HCT116 (cell line): ENCODE results near the gene SMPDL3A.

ENCODE experiments used
- CTCF ChIP-seq, 3 experiments: fragments of 200-600 bp in 1 of 3; sonication (generic) in 1 of 3; IDR thresholded peaks in 2 of 3; conservative IDR thresholded peaks in 1 of 3; 2 replicates each; pipeline ENCODE4 v1.5.1; 2012 to 2017; ENCODE audit warnings: low read depth in 2 of 3, low read length in 2 of 3, antibody characterized with exemption in 1 of 3, borderline replicate concordance in 1 of 3, control low read depth in 1 of 3, mild to moderate bottlenecking in 1 of 3, mixed read lengths in 1 of 3, mixed run types in 1 of 3, moderate library complexity in 1 of 3; ENCODE audit not compliant: insufficient read depth in 1 of 3
- EZH2 ChIP-seq: fragments of 200-600 bp; sonication (generic); IDR thresholded peaks from 2 replicates; pipeline ENCODE4 v1.6.1; 2017; ENCODE audit warnings: antibody characterized with exemption, mixed run types
- EZH2phosphoT487 ChIP-seq: fragments of 200-600 bp; IDR thresholded peaks from 2 replicates; pipeline ENCODE4 v1.6.1; 2018; ENCODE audit warnings: antibody characterized with exemption, borderline replicate concordance
- POLR2A ChIP-seq: IDR thresholded peaks from 2 replicates; pipeline ENCODE4 v1.7.0; 2011; ENCODE audit warnings: borderline replicate concordance; ENCODE audit not compliant: insufficient read depth, insufficient read length; ENCODE audit errors: extremely low read depth
- POLR2AphosphoS5 ChIP-seq: IDR thresholded peaks from 2 replicates; pipeline ENCODE4 v1.6.1; 2011; ENCODE audit warnings: mild to moderate bottlenecking, low read depth, low read length, moderate library complexity
- REST ChIP-seq: IDR thresholded peaks from 2 replicates; pipeline ENCODE4 v1.6.1; 2012; ENCODE audit warnings: low read depth
- SP1 ChIP-seq: IDR thresholded peaks from 2 replicates; pipeline ENCODE4 v1.6.1; 2012; ENCODE audit warnings: low read depth
- YY1 ChIP-seq: IDR thresholded peaks from 2 replicates; pipeline ENCODE4 v1.6.1; 2011; ENCODE audit warnings: low read length, low read depth, moderate library complexity, mild to moderate bottlenecking; ENCODE audit not compliant: insufficient replicate concordance; ENCODE audit errors: extremely low read depth
- ZBTB33 ChIP-seq: IDR thresholded peaks from 2 replicates; pipeline ENCODE4 v1.6.1; 2011; ENCODE audit warnings: mild to moderate bottlenecking, low read length, moderate library complexity; ENCODE audit not compliant: insufficient replicate concordance; ENCODE audit errors: extremely low read depth

DNA sequence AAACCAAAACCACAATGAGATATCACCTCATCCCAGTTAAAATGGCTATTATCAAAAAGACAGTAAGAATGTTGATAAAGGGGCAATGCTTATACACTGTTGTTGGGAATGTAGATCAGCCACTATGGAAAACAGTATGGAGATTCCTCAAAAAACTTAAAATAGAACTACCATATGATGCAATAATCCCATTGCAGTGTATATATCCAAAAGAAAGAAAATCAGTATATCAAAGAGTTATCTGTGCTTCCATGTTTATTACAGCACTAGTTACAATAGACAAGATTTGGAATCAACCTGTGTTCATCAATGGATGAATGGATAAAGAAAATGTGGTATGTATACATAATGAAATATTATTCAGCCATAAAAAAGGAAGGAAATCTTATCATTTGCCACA is 13.1 kb upstream of the SMPDL3A start:
- no peak for TF ChIP-seq EZH2
- TF ChIP-seq CTCF (IDR thresholded peaks at IDR 0.05 in 2 of 3, conservative IDR thresholded peaks at IDR 0.05 in 1 of 3; ENCODE audit: borderline replicate concordance in 1 of 3, insufficient read depth in 1 of 3, low read depth in 2 of 3, low read length in 2 of 3): no peak
- no peak for TF ChIP-seq SP1
- TF ChIP-seq EZH2phosphoT487: no peak
- no peak for TF ChIP-seq POLR2A
- no peak for TF ChIP-seq YY1
- no peak for TF ChIP-seq POLR2AphosphoS5
- TF ChIP-seq REST: no peak
- no peak for TF ChIP-seq ZBTB33
